Fibroblast of mammary gland (primary cell): Measurements from ENCODE around the gene PEX26.
"Not testable (repeated sequence)": the region's sequence is repeated elsewhere in the genome, so short reads cannot be mapped to it uniquely, and the experiment has no call there.

Source experiments
- DNase-seq: peaks from one replicate; pipeline ENCODE4 v3.0.0-alpha.2; 2010; ENCODE audit warnings: low read depth
- H3K4me3 ChIP-seq: 2 replicates; pipeline ENCODE4 v1.5.1; 2011; ENCODE audit warnings: low read depth, mild to moderate bottlenecking, low read length, moderate library complexity; ENCODE audit not compliant: control insufficient read depth
- CTCF ChIP-seq: conservative IDR thresholded peaks from 2 replicates; pipeline ENCODE4 v1.5.1; 2011; ENCODE audit warnings: low read depth, low read length, inconsistent platforms; ENCODE audit not compliant: control insufficient read depth, insufficient read depth

PEX26 gene

GRCh38 chr22:18119409-18120110 is 41.8 kb downstream of the PEX26 start:
- TF ChIP-seq CTCF = no peak
- DNase-seq = no peak
- H3K4me3 ChIP-seq = no peak overlapping the region

GRCh38 chr22:18120857-18121256 is 43.1 kb downstream of the PEX26 start:
- no peak overlapping the region for H3K4me3 ChIP-seq
- no peak for TF ChIP-seq CTCF
- DNase-seq = no peak

GRCh38 chr22:18121506-18121905 is 43.7 kb downstream of the PEX26 start:
- no peak for TF ChIP-seq CTCF
- DNase-seq = no peak
- no peak overlapping the region for H3K4me3 ChIP-seq

- no peak overlapping the region for H3K4me3 ChIP-seq
- no peak for DNase-seq
- TF ChIP-seq CTCF = no peak
These were observed 44.3 kb downstream of the PEX26 start for GRCh38 chr22:18121954-18122554.

GRCh38 chr22:18123476-18124025 is 45.8 kb downstream of the PEX26 start:
- not testable (repeated sequence) for H3K4me3 ChIP-seq, DNase-seq

- H3K4me3 ChIP-seq = no peak overlapping the region
- DNase-seq = no peak
- no peak for TF ChIP-seq CTCF
These were observed 48.8 kb downstream of the PEX26 start for GRCh38 chr22:18126606-18127005.

- no peak overlapping the region for H3K4me3 ChIP-seq
- TF ChIP-seq CTCF = no peak
- no peak for DNase-seq
These were observed 52.2 kb downstream of the PEX26 start for GRCh38 chr22:18130018-18130417.
